GM12878 (cell line): ENCODE measurements around the gene SCN8A. TPM values are rescaled to one million over a fixed set of nuclear protein-coding genes. Genes with fewer than 3 reads are reported as not detected.

Source experiments
- ATAC-seq: fragments of 200-7000 bp; cut with Tn5 transposase; 3 replicates; pipeline ENCODE4 v1.9.1; 2020; ENCODE audit warnings: mild to moderate bottlenecking, moderate library complexity
- BruUV-seq: library from RNA; stranded (reverse); fragments of 400-500 nt; replicated peaks from 2 replicates; lab custom pipeline; 2021; lab: Mats Ljungman, UMichigan
- CTCF ChIA-PET: fragments of 300-600 bp; sonication (Branson Sonifier 250); formaldehyde crosslinking; extraction: SDS; loops from one replicate; lab custom pipeline; 2021; ENCODE audit warnings: inconsistent platforms; lab: Yijun Ruan, JAX
- POLR2A ChIA-PET: fragments of 350-600 bp; formaldehyde crosslinking; extraction: SDS; loops from one replicate; lab custom pipeline; 2021; ENCODE audit warnings: inconsistent platforms; lab: Charles Lee
- RAD21 ChIA-PET: fragments of 300-600 bp; sonication (Branson Sonifier 250); formaldehyde crosslinking; loops from one replicate; lab custom pipeline; 2023; ENCODE audit warnings: antibody characterized with exemption; ENCODE audit not compliant: unreplicated experiment; lab: Charles Lee
- SMC1A ChIA-PET: fragments of 300-600 bp; sonication (Branson Sonifier 250); formaldehyde crosslinking; loops from one replicate; lab custom pipeline; 2023; ENCODE audit not compliant: unreplicated experiment, uncharacterized antibody; lab: Charles Lee
- DNase-seq: peaks from one replicate; pipeline ENCODE4 v3.0.0-alpha.2; 2011; ENCODE audit warnings: low read depth, low spot score
- FAIRE-seq: peaks from 3 replicates; lab custom pipeline; 2011; peaks lifted over from hg19 to GRCh38; lab: Jason Lieb, UNC
- H2AFZ ChIP-seq: 2 replicates; pipeline ENCODE4 v1.6.0; 2011; ENCODE audit warnings: low read depth, low read length, control low read depth; ENCODE audit not compliant: control insufficient read depth
- H3K27ac ChIP-seq: 2 replicates; pipeline ENCODE4 v1.5.1; 2011; ENCODE audit warnings: control low read depth; ENCODE audit not compliant: control insufficient read depth, insufficient read depth
- H3K27me3 ChIP-seq, 2 experiments: replicated peaks in 1 of 2; 2 replicates each; pipeline versions ENCODE4 v1.6.0 to v1.6.1; 2011; ENCODE audit warnings: low read length in 1 of 2; ENCODE audit not compliant: control insufficient read depth in 2 of 2, insufficient read depth in 2 of 2
- H3K36me3 ChIP-seq, 2 experiments: 2 replicates each; pipeline ENCODE4 v1.5.1; 2011; ENCODE audit warnings: low read length in 1 of 2; ENCODE audit not compliant: control insufficient read depth in 2 of 2, insufficient read depth in 2 of 2
- H3K4me1 ChIP-seq: 2 replicates; pipeline ENCODE4 v1.6.1; 2011; ENCODE audit warnings: mild to moderate bottlenecking, low read length, moderate library complexity, mixed read lengths; ENCODE audit not compliant: control insufficient read depth, insufficient read depth
- H3K4me2 ChIP-seq: 2 replicates; pipeline ENCODE4 v1.6.0; 2011; ENCODE audit warnings: control low read depth; ENCODE audit not compliant: control insufficient read depth, insufficient read depth
- H3K4me3 ChIP-seq: fragments of 200-600 bp; sonication (generic); 2 replicates; pipeline ENCODE4 v1.5.1; 2016
- H3K79me2 ChIP-seq: 2 replicates; pipeline ENCODE4 v1.6.0; 2011; ENCODE audit warnings: low read length; ENCODE audit not compliant: control insufficient read depth, insufficient read depth
- H3K9ac ChIP-seq: 2 replicates; pipeline ENCODE4 v1.8.0; 2011; ENCODE audit warnings: low read length, control low read depth, mixed read lengths; ENCODE audit not compliant: control insufficient read depth, insufficient read depth
- H3K9me3 ChIP-seq: replicated peaks from 3 replicates; pipeline ENCODE4 v1.5.1; 2011; ENCODE audit warnings: mild to moderate bottlenecking, low read length; ENCODE audit not compliant: control insufficient read depth, insufficient read depth
- H4K20me1 ChIP-seq: 2 replicates; pipeline ENCODE4 v1.6.0; 2011; ENCODE audit not compliant: control insufficient read depth, insufficient read depth
- CEBPB ChIP-seq, 2 experiments: fragments of 150-350 bp in 1 of 2; IDR thresholded peaks; 2 replicates each; pipeline ENCODE4 v1.6.1; 2012 to 2014; ENCODE audit warnings: low read depth in 2 of 2, low read length in 2 of 2, borderline replicate concordance in 1 of 2, inconsistent platforms in 1 of 2
- HDAC2 ChIP-seq: fragments of 200-600 bp; sonication (generic); IDR thresholded peaks from 2 replicates; pipeline ENCODE4 v1.6.1; 2017
- HDAC6 ChIP-seq: fragments of 200-600 bp; sonication (generic); IDR thresholded peaks from one replicate; pipeline ENCODE4 v1.8.0; 2017; ENCODE audit warnings: antibody characterized with exemption; ENCODE audit not compliant: unreplicated experiment
- NR2C2 ChIP-seq: IDR thresholded peaks from 2 replicates; pipeline ENCODE4 v1.6.1; 2011; ENCODE audit warnings: borderline replicate concordance, low read depth; ENCODE audit not compliant: control insufficient read depth, insufficient read length
- RAD51 ChIP-seq: fragments of 450-650 bp; IDR thresholded peaks from 2 replicates; pipeline ENCODE4 v1.6.1; 2016; ENCODE audit warnings: moderate library complexity, mild to moderate bottlenecking, inconsistent platforms
- RCOR1 ChIP-seq: conservative IDR thresholded peaks from 2 replicates; pipeline ENCODE4 v1.6.1; 2012; ENCODE audit warnings: low read depth, low read length, improper control_type of control experiment
- USF2 ChIP-seq: IDR thresholded peaks from 2 replicates; pipeline ENCODE4 v1.6.1; 2011; ENCODE audit warnings: low read depth, low read length, improper control_type of control experiment, borderline replicate concordance
- ZZZ3 ChIP-seq: IDR thresholded peaks from 2 replicates; pipeline ENCODE4 v1.6.1; 2011; ENCODE audit warnings: low read depth; ENCODE audit not compliant: control insufficient read depth, insufficient read length
- WGBS: methylation state at CpG from one replicate; pipeline ENCODE4 v1.1.6; 2016; ENCODE audit warnings: low lambda C conversion rate; ENCODE audit not compliant: insufficient replicate concordance, insufficient coverage; ENCODE audit errors: missing lambda C conversion rate; 5-methylcytosine and 5-hydroxymethylcytosine counted together
- in situ Hi-C: fragments of 300-500 bp; cut with MboI; formaldehyde crosslinking; loops from 9 replicates; pipeline ENCODE4 v1.14.3; 2018; ENCODE audit warnings: mixed read lengths
- intact Hi-C: fragments of 100-400 bp; cut with micrococcal nuclease; formaldehyde crosslinking; loops from one replicate; pipeline ENCODE4 v1.14.2; 2022; ENCODE audit not compliant: unreplicated experiment
- polyA plus RNA-seq, 11 experiments: library from polyadenylated mRNA; depleted of rRNA in 4 of 11; unstranded in 6 of 11; stranded (reverse) in 5 of 11; fragments of >200 nt; fragmentation: Nextera tagmentation in 4 of 11; fragmentation: Illumina TruSeq in 1 of 11; extraction: Ambion mirVana in 4 of 11; extraction: Trizol in 1 of 11; gene quantifications; 1 replicate in 1 of 11; 2 replicates in 10 of 11; pipeline versions ENCODE4 v1.2.1 to v1.2.3, GENCODE V29; 2011 to 2016; ENCODE audit warnings: inconsistent platforms in 2 of 11, missing spikeins in 2 of 11, low read depth in 1 of 11
- total RNA-seq, 4 experiments: library from RNA; depleted of rRNA in 3 of 4; stranded (reverse); fragments of >200 nt in 3 of 4; fragmentation: Illumina TruSeq in 1 of 4; extraction: Trizol in 1 of 4; gene quantifications; 2 replicates each; pipeline versions ENCODE4 v1.2.1 to v1.2.3, GENCODE V29; 2013 to 2021

SCN8A gene
- total and polyA plus RNA-seq, 10 of the 15 experiments (the other 5 are each of a cell fraction or from before 2014, with no cell fraction given): 0.02 to 0.23 (median 0.06) TPM; not detected in 2

DNA sequence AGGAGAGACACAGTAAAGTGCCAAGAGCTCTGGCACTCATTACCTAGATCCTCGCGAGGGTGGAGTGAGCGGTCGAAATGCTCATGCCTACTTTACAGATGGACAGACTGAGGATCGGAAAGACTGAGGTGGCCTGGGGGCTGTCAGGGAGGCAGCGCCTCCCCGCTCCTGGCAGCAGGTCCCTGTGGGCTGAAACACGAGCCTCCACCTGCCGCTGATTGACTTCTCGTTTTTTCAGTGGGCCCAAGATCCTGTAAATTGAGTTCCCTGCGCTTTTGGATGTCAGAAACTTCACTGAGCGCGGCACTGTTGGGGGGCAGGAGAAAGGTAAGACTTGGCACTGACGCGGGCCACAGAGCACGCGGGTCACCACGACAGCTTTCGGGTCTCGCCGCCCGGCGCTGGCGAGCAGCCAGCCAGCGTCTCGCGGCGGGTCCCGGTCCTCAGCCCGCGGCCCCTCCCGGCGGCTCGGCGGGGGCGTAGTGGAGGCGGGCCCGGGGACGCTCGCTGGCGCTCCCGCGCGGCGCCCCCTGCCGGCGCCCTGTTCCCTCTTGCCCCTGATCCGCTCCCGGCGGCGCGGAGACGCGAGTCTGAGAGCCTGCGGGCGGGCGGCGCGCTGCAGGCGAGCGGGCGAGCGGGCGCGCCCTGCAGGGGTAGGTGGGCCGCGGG is 552 bp upstream of the SCN8A start (continued):
- TF ChIP-seq HDAC2: no peak

- BruUV-seq: no TSS peak
- Histone ChIP-seq H3K9me3 (no peaks in the 10 kb centered on the region), H3K79me2 (no peaks in the 10 kb centered on the region), H3K4me1 (peaks cover 6% of the 10 kb centered on the region), H2AFZ (no peak overlapping the region), H3K4me3 (no peak overlapping the region), H3K36me3 (no peaks in the 10 kb centered on the region), H3K9ac (no peak overlapping the region), H4K20me1 (no peaks in the 10 kb centered on the region), H3K4me2 (no peak overlapping the region), H3K27ac (no peak overlapping the region), H3K27me3 (peaks cover 4 to 14% of the 10 kb centered on the region in 2 experiments)
- ATAC-seq (no peak), FAIRE-seq (peak; percentile 44), DNase-seq (no peak)
- in situ Hi-C loops: no loop called here
- POLR2A ChIA-PET: no interaction called here
- intact Hi-C loops: loop anchor here (5.0 kb wide), 1 partner anchor 170 kb away; the partner anchor contains the start of gene SLC4A8
- CTCF ChIA-PET: interaction anchor here (1.2 kb wide), 1 partner anchor 171 kb away, joined by 3 read pairs; no protein-coding TSS in a partner anchor
- RAD21 ChIA-PET: no interaction called here
- SMC1A ChIA-PET: interaction anchor here (1.5 kb wide), 1 partner anchor 10 kb away, joined by 3 read pairs; no protein-coding TSS in a partner anchor
- 9% methylated on average over 9 of the region's 11 CpGs for WGBS
- TF ChIP-seq NR2C2 (no peak), USF2 (no peak), RAD51 (no peak), CEBPB (IDR thresholded peaks at IDR 0.05; ENCODE audit: borderline replicate concordance in 1 of 2, low read depth in 2 of 2, low read length in 2 of 2) (no peak), ZZZ3 (no peak), RCOR1 (no peak), HDAC6 (no peak)
Observed at GRCh38 chr12:51592034-51592705, 1.1 kb downstream of the SCN8A start.
